ENCODE measurements around the gene PPM1F.
"Not testable (repeated sequence)": the region's sequence is repeated elsewhere in the genome, so short reads cannot be mapped to it uniquely, and the experiment has no call there.

Gene PPM1F

GRCh38 chr22:21940521-21940920, 12.1 kb downstream of the PPM1F start:
- peaks cover 7 to 53% (median 42%) of the 10 kb centered on the region in 4 donors for H3K4me1 ChIP-seq
- TF ChIP-seq CTCF (IDR thresholded peaks at IDR 0.05): no peak
- intact Hi-C loops (cut with DNase I; ENCODE audit: low total_unique reads): no loop called here
- H3K4me3 ChIP-seq: no peak overlapping the region
- no peaks in the 10 kb centered on the region for H3K9me3 ChIP-seq
- H3K27ac ChIP-seq: peak overlapping the region; percentile 59 to 89
- H3K27me3 ChIP-seq: no peaks in the 10 kb centered on the region
- peaks cover 0 to 31% (median 8%) of the 10 kb centered on the region in 3 donors for H3K36me3 ChIP-seq
- DNase-seq: no peak

- H3K27me3 ChIP-seq, H3K9me3 ChIP-seq, DNase-seq, H3K4me3 ChIP-seq: not testable (repeated sequence)
- intact Hi-C loops (cut with DNase I; ENCODE audit: low total_unique reads): loop anchor here (2.0 to 5.0 kb wide), 2 partner anchors 227 to 1307 kb away; no protein-coding TSS in a partner anchor
- H3K4me1 ChIP-seq: peaks cover 7 to 53% (median 42%) of the 10 kb centered on the region in 4 donors
- peaks cover 0 to 27% (median 5%) of the 10 kb centered on the region in 3 donors for H3K36me3 ChIP-seq
- peak overlapping the region; percentile 87 to 89 for H3K27ac ChIP-seq
Measured at GRCh38 chr22:21939935-21940334, 12.7 kb downstream of the PPM1F start.

DNA sequence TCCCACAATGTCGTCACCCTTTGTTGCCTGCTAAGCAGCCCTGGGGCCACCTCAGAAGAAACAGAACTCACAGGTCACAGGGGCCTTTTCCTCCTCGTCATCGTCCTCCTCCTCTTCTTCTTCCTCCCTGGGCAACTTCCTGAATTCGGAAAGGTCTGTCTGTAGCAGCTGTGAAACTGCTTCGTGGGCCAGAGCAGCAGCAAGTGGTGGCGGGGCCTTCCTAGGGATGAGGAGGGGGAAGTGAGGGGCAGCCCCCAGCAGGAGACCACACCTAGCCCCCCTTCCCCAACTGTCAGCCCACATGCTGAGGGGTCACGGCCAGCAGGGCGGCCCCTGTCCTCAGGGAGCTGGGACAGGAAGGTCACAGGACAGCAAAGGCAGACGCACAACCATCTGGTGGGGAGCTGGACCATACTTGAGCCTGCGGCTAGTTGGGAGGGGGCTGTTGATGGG, 13.2 kb downstream of the PPM1F start:
- Histone ChIP-seq H3K27me3 (no peaks in the 10 kb centered on the region), H3K36me3 (peaks cover 0 to 22% (median under 1%) of the 10 kb centered on the region in 3 donors), H3K4me1 (peaks cover 7 to 53% (median 42%) of the 10 kb centered on the region in 4 donors), H3K4me3 (no peak overlapping the region), H3K27ac (peak overlapping the region; percentile 87 to 89), H3K9me3 (no peaks in the 10 kb centered on the region)
- no peak for TF ChIP-seq CTCF (IDR thresholded peaks at IDR 0.05)
- DNase-seq: no peak
- intact Hi-C loops (cut with DNase I; ENCODE audit: low total_unique reads): loop anchor here (2.0 to 5.0 kb wide), 2 partner anchors 227 to 1308 kb away; no protein-coding TSS in a partner anchor

GRCh38 chr22:21938906-21939305, 13.7 kb downstream of the PPM1F start:
- Histone ChIP-seq H3K4me1 (peaks cover 7 to 53% (median 42%) of the 10 kb centered on the region in 4 donors), H3K27me3 (no peaks in the 10 kb centered on the region), H3K36me3 (peaks cover 0 to 20% (median 0%) of the 10 kb centered on the region in 3 donors), H3K4me3 (peak overlapping the region in 1 of 2 donors; percentile 74), H3K27ac (peak overlapping the region; percentile 87 to 89), H3K9me3 (no peaks in the 10 kb centered on the region)
- no peak for TF ChIP-seq CTCF (IDR thresholded peaks at IDR 0.05)
- intact Hi-C loops (cut with DNase I; ENCODE audit: low total_unique reads): loop anchor here (2.0 to 5.0 kb wide), 2 partner anchors 226 to 1308 kb away; no protein-coding TSS in a partner anchor
- DNase-seq: no peak

DNA sequence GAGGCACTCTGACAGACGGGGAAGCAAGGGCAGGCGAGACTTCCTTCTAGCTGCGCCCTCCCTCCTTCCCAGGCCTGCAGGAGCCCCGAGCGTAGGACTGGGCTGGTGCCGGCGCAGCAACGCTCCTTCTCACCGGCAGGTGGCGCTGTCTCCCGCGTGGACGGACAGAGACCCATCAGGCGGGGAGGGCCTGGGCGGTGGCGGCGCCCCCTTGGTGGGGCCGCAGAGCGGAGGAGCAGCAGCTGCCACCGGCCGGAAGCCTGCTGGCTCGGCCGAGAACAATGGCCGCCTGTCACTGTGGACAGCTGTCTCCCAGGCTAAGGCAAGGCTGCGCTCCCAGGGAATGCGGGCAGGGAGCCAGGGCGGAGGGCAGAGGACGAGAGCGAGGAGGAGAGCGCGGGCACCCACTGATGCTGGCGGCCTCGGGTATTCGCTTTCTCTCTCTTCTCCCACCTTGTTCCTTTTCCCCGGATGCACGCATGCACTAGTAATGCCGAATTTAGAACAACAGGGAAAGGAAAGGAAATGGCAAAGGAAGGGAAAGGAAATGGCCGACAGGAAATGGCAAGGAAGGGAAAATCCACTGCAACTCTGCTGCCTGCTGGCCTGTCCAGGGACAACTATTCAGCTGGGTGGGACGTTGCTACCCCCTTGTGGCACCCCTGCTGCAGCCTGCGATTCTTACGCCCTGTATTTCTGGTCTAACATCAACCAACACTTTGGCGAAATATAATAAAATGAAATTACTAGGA, 14.4 kb downstream of the PPM1F start:
- peaks cover 7 to 53% (median 42%) of the 10 kb centered on the region in 4 donors for H3K4me1 ChIP-seq
- peak overlapping the region; percentile 87 to 89 for H3K27ac ChIP-seq
- TF ChIP-seq CTCF (IDR thresholded peaks at IDR 0.05): peak; percentile 94 to 99

DNA sequence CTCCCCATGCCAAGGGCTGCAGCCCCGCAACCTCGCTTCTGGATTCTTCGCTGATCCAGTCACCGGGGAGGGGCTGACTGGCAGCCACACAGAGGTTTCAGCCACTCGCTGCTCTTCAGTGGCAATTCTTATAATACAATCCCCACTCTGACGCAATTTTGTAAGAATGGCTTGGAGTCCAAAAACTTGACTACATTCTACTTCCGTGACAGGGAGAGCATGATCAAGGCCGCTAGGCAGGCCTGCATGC, 14.9 kb downstream of the PPM1F start:
- Histone ChIP-seq H3K4me1 (peaks cover 7 to 48% (median 39%) of the 10 kb centered on the region in 4 donors), H3K9me3 (no peaks in the 10 kb centered on the region), H3K4me3 (peak overlapping the region; percentile 60 to 74), H3K36me3 (peaks cover 3 to 26% (median 8%) of the 10 kb centered on the region in 3 donors), H3K27ac (peak overlapping the region; percentile 87 to 89), H3K27me3 (no peaks in the 10 kb centered on the region)
- DNase-seq: no peak
- intact Hi-C loops (cut with DNase I; ENCODE audit: low total_unique reads): loop anchor here (2.0 to 5.0 kb wide), 2 partner anchors 225 to 1310 kb away; no protein-coding TSS in a partner anchor
- TF ChIP-seq CTCF (IDR thresholded peaks at IDR 0.05): no peak

More for the DNA sequence above, 14.4 kb downstream of the PPM1F start:
- H3K4me3 ChIP-seq: peak overlapping the region; percentile 60 to 74
- intact Hi-C loops (cut with DNase I; ENCODE audit: low total_unique reads): loop anchor here (2.0 to 5.0 kb wide), 2 partner anchors 225 to 1309 kb away; no protein-coding TSS in a partner anchor
- peak; percentile 92 to 96 for DNase-seq
- no peaks in the 10 kb centered on the region for H3K27me3 ChIP-seq
- H3K9me3 ChIP-seq: no peaks in the 10 kb centered on the region
- peaks cover 0 to 21% (median 3%) of the 10 kb centered on the region in 3 donors for H3K36me3 ChIP-seq

All from tibial artery (tissue), 4 donors.